ENCODE data around the gene MYO7A.
A peak's percentile ranks its signal among the peaks of the same experiment; 100 is the strongest.

GRCh38 chr11:77107950-77108349, 20.1 kb upstream of the MYO7A start:
- TF ChIP-seq CTCF (IDR thresholded peaks at IDR 0.05) (no peak), POLR2AphosphoS5 (IDR thresholded peaks at IDR 0.05) (peak in 1 of 3 donors; percentile 73), POLR2A (IDR thresholded peaks at IDR 0.05) (no peak), EP300 (IDR thresholded peaks at IDR 0.05) (no peak)
